ENCODE results near the gene MFSD2A.
A peak's percentile ranks its signal among the peaks of the same experiment; 100 is the strongest.
"Not testable (repeated sequence)": the region's sequence is repeated elsewhere in the genome, so short reads cannot be mapped to it uniquely, and the experiment has no call there.

Gene MFSD2A

DNA sequence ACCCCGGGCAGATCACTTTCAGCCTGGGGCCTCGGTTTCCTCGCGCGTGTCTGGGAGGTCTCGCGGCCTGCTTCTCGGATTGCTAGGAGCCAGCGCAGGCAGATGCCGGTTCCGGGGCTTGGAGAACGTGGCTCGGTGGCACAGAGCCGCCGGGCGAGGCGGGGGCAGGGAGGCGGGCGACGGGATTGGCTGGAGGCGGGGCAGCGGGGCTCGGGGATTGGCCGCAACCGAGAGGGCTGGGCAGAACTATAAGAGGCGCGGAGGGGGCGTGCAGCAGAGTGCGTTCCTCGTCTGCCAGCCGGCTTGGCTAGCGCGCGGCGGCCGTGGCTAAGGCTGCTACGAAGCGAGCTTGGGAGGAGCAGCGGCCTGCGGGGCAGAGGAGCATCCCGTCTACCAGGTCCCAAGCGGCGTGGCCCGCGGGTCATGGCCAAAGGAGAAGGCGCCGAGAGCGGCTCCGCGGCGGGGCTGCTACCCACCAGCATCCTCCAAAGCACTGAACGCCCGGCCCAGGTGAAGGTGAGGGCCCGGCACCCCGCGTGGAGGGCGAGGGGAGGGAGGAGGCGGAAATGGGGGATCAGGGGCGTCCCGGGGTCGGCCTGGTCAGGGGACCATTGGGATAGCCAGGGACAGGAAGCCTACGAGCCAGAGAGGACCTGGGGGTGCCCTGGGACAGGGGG, at the start of gene MFSD2A:
Gene MFSD2A (plus strand): TSS at position 276 of the 677 bp plus-strand sequence. CDS start 148 bp downstream, at position 424.
- peak; percentile 93 for DNase-seq

DNA sequence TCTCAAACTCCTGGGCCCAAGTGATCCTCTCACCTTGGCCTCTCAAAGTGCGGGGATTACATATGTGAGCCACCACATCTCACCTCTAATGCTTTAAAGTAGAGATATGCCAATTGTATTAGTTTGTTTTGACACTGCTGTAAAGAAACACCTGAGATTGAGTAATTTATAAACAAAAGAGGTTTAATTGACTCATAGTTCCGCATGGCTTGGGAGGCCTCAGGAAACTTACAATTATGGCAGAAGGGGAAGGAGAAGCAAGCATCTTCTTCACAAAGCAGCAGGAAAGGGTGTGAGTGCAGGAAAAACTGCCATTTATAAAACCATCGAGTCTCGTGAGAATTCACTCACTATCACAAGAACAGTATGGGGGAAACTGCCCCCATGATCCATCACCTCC, 49.8 kb upstream of the MFSD2A start:
- no peak for DNase-seq

DNA sequence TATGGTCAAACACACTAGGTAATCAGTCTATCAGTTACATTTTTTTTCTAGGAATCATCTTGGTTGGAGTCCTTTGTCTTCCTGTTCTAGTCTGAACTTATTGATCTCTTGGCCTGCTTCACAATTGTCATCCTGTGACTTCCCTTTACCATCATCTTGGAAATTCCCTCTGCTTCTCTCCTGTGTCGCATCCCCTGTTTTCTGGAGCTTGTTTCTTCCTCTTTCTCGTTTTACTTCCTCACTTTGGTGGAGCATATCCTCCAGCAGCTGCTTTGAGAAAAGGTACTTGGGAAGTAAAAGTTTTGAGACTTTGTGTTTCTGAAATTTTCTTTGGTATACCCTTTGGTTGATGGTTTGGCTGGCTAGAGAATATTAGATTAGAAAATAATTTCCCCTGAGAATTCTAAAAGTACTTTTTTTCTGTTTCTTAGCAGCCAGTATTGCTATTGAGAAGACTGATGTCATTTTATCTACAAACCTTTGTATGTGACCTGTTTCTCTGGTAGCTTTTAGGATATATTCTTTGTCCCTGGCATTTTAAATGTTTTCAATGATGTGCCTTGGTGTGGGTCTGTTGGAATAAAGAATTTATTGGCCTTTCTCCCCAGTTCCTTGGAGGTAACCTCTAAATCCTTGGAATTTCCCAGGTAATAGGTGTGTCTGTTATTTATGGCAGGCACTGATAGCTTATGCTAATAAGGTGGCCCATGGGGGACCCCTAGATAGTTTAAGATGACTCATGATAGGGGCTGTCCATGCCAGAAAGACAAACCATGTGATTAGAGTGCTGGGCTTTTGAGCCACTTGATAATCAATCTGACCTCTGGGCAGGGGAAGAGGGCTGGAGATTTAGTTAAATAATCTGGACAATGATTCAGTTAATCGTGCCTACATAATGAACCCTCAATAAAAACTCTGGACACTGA, 47.2 kb upstream of the MFSD2A start:
- DNase-seq = no peak

DNA sequence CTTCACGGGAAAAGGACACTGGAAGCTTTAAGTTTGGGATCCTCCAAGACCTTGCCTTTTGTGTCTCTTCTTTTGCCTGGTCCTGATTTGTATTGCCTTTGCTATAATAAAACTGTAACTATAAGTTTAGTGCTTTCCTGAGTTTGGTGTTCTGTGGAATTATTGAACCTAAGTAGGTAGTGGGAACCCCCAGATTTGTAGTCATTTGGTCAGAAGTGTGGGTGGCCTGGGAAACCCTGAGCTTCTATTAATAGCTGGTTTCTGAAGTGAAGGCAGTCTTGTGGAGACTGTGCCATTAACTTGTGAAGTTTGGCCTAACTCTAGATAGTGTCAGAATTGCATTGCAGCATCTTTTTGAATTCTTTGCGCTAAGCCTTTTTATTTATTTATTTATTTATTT, 46.4 kb upstream of the MFSD2A start:
- DNase-seq = no peak

DNA sequence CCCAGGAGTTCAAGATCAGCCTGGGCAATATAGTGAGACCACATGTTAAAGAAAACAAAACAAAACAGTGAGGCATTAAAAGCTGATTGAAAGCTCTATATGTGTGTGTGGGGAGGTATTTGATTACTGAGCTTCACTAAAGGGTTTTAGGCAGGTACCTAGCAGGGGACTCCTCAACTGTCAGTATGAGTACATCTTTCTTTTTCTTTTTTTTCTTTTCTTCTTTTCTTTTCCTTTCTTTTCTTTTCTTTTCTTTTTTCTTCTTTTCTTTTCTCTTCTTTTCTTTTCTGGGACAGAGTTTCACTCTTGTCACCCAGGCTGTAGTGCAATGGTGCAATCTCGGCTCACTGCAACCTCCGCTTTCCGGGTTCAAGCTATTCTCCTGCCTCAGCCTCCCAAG, 44.7 kb upstream of the MFSD2A start:
- no peak for DNase-seq

- DNase-seq = not testable (repeated sequence)
Measured at GRCh38 chr1:39913136-39913535, 41.8 kb upstream of the MFSD2A start.

GRCh38 chr1:39915499-39916129, 39.3 kb upstream of the MFSD2A start:
- DNase-seq = no peak

GRCh38 chr1:39917825-39918224, 37.1 kb upstream of the MFSD2A start:
- DNase-seq = no peak

- no peak for DNase-seq
Measured at GRCh38 chr1:39919545-39919944, 35.4 kb upstream of the MFSD2A start.

DNA sequence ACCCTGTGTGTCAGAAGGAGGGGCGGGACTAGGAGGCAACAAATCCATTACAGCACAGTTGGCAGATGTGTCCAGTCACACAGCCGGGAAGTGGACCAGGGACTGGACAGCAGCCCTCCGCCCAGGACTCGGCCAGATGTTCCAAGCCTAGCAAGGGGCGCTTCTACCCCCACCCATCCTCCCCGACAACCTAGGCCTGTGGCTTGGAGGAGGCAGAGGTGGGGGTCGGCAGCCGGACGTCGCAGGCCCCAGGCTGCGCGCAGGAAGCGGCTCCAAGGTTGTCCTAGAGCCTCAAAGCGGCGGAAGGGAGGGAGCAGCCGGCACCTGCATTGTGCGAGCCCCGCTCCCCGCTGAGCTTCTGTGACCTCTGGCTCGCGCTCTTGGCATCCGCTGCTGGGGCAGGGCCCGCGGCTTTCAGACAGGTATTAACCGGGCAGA, 32.7 kb upstream of the MFSD2A start:
- peak; percentile 53 for DNase-seq

DNA sequence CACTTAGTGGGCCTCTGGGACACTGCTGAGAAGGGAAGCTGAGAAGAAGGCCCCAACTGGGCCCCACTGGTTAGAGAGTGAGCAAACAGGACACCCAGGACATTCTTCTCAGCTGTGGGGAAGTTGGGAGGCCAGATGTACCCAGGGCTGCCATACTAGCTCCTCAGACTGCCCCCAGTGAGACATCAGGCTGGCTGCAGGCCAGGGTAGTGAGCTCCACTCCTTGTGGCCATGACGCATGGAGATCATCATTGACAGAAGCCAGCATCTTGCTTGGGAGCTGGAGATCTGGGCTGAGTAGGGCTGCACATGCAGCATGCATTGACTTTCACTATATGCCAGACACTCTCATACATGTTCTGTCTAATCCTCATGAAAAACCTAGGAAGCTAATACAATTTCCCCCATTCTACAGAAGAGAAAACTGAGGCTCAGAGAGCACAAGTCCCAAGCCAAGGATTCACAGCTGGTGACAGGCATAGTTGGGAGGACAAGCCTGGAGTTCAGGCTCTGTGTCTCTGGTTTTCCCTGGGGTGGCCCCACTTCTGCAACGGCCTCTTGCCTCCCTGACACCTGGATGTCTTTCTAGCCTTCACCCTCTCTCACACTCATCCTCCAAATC, 29.1 kb upstream of the MFSD2A start:
- DNase-seq = no peak

DNA sequence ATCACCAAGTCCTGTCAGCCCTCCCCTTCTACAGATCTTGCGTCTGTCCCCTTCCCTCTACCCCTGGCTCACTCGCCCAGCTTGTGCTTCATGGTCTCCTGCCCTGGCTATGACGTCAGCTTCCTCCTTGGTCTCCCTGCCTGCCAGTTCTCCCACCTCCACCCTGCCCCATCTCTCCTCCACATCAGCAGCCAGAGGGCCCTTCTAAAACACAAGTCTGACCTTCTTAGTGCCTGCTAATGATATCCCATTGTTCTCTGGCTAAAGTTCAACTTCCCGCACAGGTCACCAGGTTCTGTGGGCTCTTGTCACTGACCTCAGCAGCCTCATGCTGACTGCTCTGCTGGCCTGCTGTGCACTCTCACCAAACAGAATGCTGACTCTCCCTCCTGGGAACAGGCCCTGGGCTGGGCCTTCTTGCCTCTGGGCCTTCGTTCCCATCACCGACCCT, 28.6 kb upstream of the MFSD2A start:
- no peak for DNase-seq

DNA sequence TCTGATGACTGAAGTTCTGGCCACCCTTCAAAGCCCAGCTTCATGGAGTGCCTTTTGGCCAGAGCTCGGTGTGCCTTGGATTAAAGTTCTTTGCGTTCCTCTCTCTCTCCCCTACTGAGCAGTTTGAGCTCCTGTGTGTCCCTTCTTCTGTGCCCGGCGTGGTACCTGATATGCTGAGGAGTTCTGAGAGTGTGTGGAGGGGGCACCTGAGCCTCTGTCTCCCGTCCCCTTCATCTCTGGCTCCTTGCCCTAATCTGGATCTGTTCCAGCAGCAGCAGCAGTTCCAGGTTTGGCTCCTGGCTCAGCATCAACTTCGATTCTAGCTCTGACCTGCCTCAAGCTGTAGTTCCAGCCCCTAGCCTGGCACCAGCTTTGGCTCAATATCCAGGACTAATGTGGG, 28.1 kb upstream of the MFSD2A start:
- no peak for DNase-seq

- DNase-seq = no peak
Measured at GRCh38 chr1:39927538-39927937, 27.4 kb upstream of the MFSD2A start.

DNA sequence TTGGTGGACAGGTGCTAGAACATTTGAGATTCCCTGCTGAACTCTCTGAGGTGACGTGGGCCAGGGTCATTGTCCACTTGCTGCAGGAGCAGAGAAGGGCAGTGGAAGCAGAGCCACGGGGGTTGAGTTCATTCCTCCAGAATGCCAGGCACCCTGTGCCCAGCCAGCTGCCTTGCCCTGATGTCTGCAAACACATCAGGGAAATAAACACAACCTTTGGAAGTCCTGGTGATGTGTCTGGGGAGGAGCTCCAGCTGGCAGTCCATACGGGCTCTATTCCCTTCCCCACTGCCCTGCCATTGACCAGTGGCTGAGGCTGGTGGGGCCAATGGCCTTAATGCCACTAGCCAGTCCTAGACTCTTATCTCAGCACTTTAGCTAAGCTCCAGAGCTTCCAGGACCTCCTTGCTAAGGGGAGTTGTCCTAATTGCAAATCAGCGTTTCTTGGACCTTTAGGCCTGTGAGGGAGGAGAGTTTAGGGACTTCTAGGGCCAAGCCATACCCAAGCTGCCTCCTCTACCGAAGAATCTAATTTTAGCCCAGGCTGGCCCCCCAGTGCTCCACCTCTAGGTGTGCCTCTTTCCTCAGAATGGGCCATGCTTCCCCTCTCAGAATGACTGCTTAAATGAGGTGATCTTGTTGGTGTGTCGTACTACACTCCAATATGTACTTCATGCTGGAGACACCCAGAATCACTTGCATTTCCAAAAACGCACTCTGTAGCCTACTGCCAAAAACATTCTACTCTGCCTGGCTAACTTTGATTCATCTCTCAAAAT, 25.9 kb upstream of the MFSD2A start:
- DNase-seq = no peak

- DNase-seq = no peak
Measured at GRCh38 chr1:39933956-39934941, 20.7 kb upstream of the MFSD2A start.

DNA sequence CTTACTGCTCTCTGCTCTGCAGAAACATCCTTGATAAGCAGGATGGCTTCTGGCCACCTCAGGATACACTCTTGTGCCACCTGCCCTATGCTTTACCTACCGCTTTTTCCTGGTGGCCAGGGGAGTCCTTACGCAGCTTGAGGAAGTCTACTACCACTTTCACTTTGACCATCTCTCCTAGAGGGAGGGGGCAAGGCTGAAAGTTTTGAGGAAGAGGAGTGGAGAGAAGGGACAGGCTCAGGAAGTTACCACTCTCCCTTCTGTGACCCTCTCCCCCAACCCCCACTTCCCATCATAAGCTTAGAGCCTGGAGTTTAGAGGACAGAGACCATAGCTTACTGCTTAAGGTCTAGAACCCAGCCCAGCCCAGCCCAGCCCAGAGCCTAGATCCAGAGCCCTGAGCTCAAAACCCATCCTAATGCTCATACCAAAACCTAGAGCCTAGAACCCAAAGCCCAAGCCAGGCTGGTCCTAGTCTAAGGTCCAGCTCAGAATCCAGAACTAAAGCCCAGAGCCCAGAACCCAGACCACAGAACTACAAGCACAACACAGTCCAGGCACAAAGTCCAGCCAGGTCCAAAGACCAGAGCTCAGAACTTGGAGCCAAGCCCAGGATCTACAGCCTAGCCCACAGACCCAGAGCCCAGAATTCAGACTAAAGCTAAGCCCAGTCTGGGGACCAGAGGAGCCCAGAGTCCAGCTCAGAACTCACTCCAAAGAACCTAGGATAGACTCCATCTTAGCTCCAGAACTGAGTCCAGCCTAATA, 18.0 kb upstream of the MFSD2A start:
- DNase-seq = no peak

DNA sequence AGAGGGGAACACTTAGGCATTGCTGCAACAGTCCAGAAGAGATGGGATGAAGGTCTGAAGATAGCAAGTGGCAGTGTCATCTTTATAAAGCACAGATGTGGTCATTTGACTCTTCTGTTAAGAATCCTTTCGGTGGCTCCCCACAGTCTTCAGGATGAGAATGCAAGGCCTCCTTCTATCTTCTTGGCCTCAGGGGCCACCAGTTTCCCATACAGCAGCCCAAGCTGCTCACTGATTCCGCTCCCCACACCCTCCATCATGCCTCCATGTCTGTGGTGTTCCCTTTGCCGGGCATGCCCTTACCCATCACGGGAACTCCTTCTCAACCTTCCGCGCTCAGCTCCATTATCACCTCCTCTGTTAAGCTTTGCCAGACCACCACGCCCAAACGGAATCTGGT, 16.1 kb upstream of the MFSD2A start:
- no peak for DNase-seq

- no peak for DNase-seq
Measured at GRCh38 chr1:39940253-39940652, 14.7 kb upstream of the MFSD2A start.
